Uterus (tissue), 4 donors: ENCODE measurements around the gene SACS. TPM values are rescaled to one million over a fixed set of nuclear protein-coding genes. Genes with fewer than 3 reads are reported as not detected.
A peak's percentile ranks its signal among the peaks of the same experiment; 100 is the strongest.

ENCODE experiments used
- DNase-seq, 2 donors: peaks; one replicate each; pipeline ENCODE4 v3.0.0-alpha.2; 2019 to 2020
- H3K27ac ChIP-seq, 2 donors: fragments of 200-600 bp; sonication (generic); 1 replicate in 1 of 2; 2 replicates in 1 of 2; pipeline ENCODE4 v1.5.1; 2016 to 2018
- H3K27me3 ChIP-seq, 2 donors: fragments of 200-600 bp; sonication (generic); one replicate each; pipeline ENCODE4 v1.5.1; 2018 to 2019; ENCODE audit warnings: control low read depth in 1 of 2
- H3K36me3 ChIP-seq, 2 donors: fragments of 200-600 bp; sonication (generic); one replicate each; pipeline ENCODE4 v1.5.1; 2019; ENCODE audit warnings: control low read depth in 1 of 2
- H3K4me1 ChIP-seq, 2 donors: fragments of 200-600 bp; sonication (generic); one replicate each; pipeline ENCODE4 v1.5.1; 2018 to 2019; ENCODE audit warnings: control low read depth in 1 of 2
- H3K4me3 ChIP-seq, 2 donors: fragments of 200-600 bp; sonication (generic); 1 replicate in 1 of 2; 2 replicates in 1 of 2; pipeline ENCODE4 v1.5.1; 2018 to 2019; ENCODE audit warnings: mild to moderate bottlenecking in 1 of 2
- H3K9me3 ChIP-seq, 2 donors: fragments of 200-600 bp; sonication (generic); one replicate each; pipeline ENCODE4 v1.5.1; 2019; ENCODE audit warnings: control low read depth in 1 of 2
- CTCF ChIP-seq, 4 experiments: fragments of 200-600 bp in 2 of 4; fragments of 450-650 bp in 2 of 4; sonication (generic) in 2 of 4; IDR thresholded peaks; one replicate each; pipeline ENCODE4 v1.5.1; 2016 to 2019; ENCODE audit warnings: antibody characterized with exemption in 4 of 4, mild to moderate bottlenecking in 2 of 4, moderate library complexity in 1 of 4
- POLR2A ChIP-seq, 2 donors: fragments of 450-650 bp; IDR thresholded peaks; one replicate each; pipeline ENCODE4 v1.6.1; 2016; ENCODE audit warnings: antibody characterized with exemption in 2 of 2, mild to moderate bottlenecking in 1 of 2, moderate library complexity in 1 of 2
- intact Hi-C: fragments of 100-400 bp; cut with DNase I; formaldehyde crosslinking; loops from one replicate; pipeline ENCODE4 v1.15.1; 2023; ENCODE audit warnings: low total_unique reads
- total RNA-seq, 4 donors: library from RNA; depleted of rRNA in 3 of 4; stranded (reverse); fragments of >200 nt in 3 of 4; gene quantifications; one replicate each; pipeline versions ENCODE4 v1.1.0 to v1.2.4, GENCODE V29; 2014 to 2023
- donor health status: DM: yes; HTN: yes; CAD: no.

Gene SACS
- total RNA-seq, 4 donors from 2014 or later, result 9.0 to 70.5 (median 20.5) TPM

- no peak for DNase-seq
- Histone ChIP-seq H3K27ac (peak overlapping the region; percentile 77 to 83), H3K36me3 (no peaks in the 10 kb centered on the region), H3K27me3 (no peaks in the 10 kb centered on the region), H3K4me1 (no peaks in the 10 kb centered on the region), H3K4me3 (peak overlapping the region in 1 of 2 donors; percentile 8), H3K9me3 (no peaks in the 10 kb centered on the region)
- TF ChIP-seq POLR2A (IDR thresholded peaks at IDR 0.05), result no peak
- intact Hi-C loops, result no loop called here
Observed at GRCh38 chr13:23427881-23428528, 5.5 kb downstream of the SACS start.

DNA sequence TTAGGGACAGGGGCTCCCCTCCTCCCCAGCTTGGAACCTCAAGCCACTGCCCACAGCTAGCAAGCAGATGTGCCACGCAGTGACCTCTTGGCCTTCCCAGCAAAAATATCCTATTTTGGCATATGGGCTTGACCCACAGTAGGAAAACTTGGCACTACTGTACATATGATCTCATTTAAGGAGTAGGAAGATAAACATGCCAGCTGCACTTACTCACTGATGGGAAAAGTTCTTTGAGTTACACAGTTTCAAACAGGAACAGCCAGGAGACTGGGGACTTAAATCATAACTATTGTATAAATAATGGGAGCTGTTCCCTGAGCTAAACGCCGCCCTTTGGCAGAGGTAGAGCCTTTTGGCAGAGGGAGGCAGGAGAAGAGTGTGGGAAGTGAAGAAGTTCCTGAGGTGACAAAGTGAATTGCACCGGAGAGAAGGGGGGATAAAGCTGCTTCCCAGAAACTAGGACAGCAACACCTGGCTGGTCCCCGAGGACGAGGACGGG, 6.1 kb downstream of the SACS start:
- TF ChIP-seq POLR2A (IDR thresholded peaks at IDR 0.05) (no peak), CTCF (IDR thresholded peaks at IDR 0.05) (no peak)
- Histone ChIP-seq H3K4me1 (no peaks in the 10 kb centered on the region), H3K9me3 (no peaks in the 10 kb centered on the region), H3K4me3 (peak overlapping the region in 1 of 2 donors; percentile 8), H3K27me3 (no peaks in the 10 kb centered on the region), H3K27ac (peak overlapping the region; percentile 77 to 83), H3K36me3 (no peaks in the 10 kb centered on the region)
- intact Hi-C loops, result no loop called here
- DNase-seq, result peak; percentile 74 to 82

GRCh38 chr13:23421596-23421995, 11.9 kb downstream of the SACS start:
- DNase-seq, result no peak
- TF ChIP-seq CTCF (IDR thresholded peaks at IDR 0.05), result no peak
- no peak for TF ChIP-seq POLR2A (IDR thresholded peaks at IDR 0.05)
- intact Hi-C loops, result no loop called here
- Histone ChIP-seq H3K27me3 (no peaks in the 10 kb centered on the region), H3K36me3 (no peaks in the 10 kb centered on the region), H3K4me1 (no peaks in the 10 kb centered on the region), H3K9me3 (no peaks in the 10 kb centered on the region), H3K4me3 (no peak overlapping the region), H3K27ac (no peak overlapping the region)

DNA sequence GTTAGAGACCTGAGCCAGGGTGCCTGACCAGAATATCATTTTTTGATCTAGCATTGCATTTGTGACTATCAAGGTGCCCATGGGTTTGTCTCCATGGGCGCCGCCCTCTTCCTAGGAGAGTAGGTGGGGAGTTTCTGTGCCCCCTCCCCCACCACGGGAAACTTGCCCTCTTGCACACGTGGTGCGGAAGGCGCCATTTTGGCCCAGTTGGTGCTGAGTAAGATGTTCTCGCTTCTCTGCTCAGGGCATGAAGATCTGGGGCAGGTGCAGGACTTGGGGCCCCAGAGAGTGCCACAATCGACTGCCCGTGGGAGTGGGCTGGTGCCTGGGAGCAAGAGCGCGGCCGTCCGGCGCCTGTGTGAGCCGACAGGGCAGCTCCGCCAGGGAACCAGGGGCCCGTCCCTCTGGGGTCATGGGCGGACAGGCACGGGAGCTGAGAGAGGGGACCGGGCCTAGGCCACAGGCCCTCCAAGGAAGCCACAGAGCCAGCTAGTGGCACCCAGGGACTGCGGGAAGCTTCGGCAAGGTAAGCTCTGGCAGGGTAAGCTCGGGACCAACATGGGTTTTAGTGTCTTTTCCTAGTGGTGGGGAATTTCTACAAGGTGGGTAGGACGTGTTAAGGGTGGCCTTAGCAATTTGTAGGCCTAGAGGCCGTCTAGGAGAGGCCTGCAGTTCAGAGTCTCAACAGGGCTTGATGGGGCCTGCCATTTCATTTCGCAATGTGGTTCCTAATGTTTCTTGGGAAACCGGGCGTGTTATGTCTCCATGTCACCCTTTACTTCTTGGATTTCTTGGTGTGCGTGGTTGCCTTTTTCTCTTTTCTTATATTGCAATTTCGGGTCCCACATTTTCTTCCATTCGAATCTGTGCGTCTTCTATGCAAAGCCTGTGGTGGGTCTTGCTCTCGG, 14.5 kb downstream of the SACS start:
- H3K4me3 ChIP-seq, result no peak overlapping the region

GRCh38 chr13:23414682-23415081, 18.8 kb downstream of the SACS start:
- no peak overlapping the region for H3K27ac ChIP-seq
- TF ChIP-seq POLR2A (IDR thresholded peaks at IDR 0.05), result no peak
- TF ChIP-seq CTCF (IDR thresholded peaks at IDR 0.05), result no peak
- H3K27me3 ChIP-seq, result no peaks in the 10 kb centered on the region
- intact Hi-C loops, result no loop called here
- DNase-seq, result no peak
- H3K4me1 ChIP-seq, result no peaks in the 10 kb centered on the region
- H3K4me3 ChIP-seq, result no peak overlapping the region
- H3K9me3 ChIP-seq, result no peaks in the 10 kb centered on the region
- no peaks in the 10 kb centered on the region for H3K36me3 ChIP-seq

More for the DNA sequence above, 14.5 kb downstream of the SACS start:
- no peaks in the 10 kb centered on the region for H3K27me3 ChIP-seq
- no peaks in the 10 kb centered on the region for H3K9me3 ChIP-seq
- intact Hi-C loops, result no loop called here
- no peaks in the 10 kb centered on the region for H3K4me1 ChIP-seq
- no peaks in the 10 kb centered on the region for H3K36me3 ChIP-seq
- DNase-seq, result no peak
- H3K27ac ChIP-seq, result no peak overlapping the region
- no peak for TF ChIP-seq POLR2A (IDR thresholded peaks at IDR 0.05)
- no peak for TF ChIP-seq CTCF (IDR thresholded peaks at IDR 0.05)
